ENCODE measurements around the gene DALRD3.

The DALRD3 gene

DNA sequence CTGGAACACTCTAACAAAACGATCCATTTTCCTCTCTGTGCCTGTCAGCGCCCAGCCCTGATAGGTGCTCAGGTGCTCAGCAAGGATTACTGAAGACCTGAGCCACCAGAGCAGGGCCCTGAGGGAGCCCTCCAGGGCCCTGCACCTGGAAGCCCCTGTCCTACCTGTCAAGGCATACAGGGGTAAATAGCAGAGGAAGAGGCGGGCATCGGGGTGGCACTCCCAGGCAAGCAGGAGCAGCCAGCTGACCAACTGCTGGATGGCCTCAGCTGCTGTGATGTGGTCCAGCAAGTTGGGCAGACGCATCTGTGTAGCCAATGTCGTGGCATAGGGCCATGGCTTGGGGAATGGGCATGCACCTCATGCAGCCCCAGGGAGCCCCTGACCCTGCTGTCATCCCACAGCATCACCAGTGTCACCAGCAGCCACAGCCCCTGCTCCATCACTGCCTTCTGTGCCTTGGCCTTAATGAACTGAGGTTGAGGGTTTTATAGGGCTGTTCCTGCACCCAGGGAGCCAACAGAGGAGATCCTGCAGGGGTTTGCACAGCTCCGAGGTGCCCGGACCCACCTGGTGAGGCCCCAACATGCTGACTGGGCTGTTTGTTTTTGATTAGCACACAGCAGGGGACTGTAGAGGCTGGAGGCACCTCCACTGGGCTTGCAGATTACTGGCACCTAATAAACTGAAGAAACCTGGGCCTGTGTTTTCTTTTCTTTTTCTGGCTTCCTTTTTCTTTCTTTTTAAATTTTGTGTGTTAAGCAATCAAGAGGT is 19.1 kb downstream of the DALRD3 start:
- Histone ChIP-seq H3K9ac (ENCODE audit: low read length) (no peak overlapping the region), H3K4me1 (ENCODE audit: insufficient read depth, low read length) (no peaks in the 10 kb centered on the region), H3K36me3 (ENCODE audit: insufficient read depth, low read length) (no peaks in the 10 kb centered on the region), H3K27me3 (ENCODE audit: control insufficient read depth in 1 of 2, insufficient read depth in 2 of 2, low read length in 2 of 2) (no peaks in the 10 kb centered on the region), H3K27ac (ENCODE audit: low read depth, low read length) (no peak overlapping the region), H3K9me3 (ENCODE audit: low read length) (no peaks in the 10 kb centered on the region), H3K4me3 (ENCODE audit: low read depth in 1 of 2, low read length in 2 of 2) (no peak overlapping the region)

DNA sequence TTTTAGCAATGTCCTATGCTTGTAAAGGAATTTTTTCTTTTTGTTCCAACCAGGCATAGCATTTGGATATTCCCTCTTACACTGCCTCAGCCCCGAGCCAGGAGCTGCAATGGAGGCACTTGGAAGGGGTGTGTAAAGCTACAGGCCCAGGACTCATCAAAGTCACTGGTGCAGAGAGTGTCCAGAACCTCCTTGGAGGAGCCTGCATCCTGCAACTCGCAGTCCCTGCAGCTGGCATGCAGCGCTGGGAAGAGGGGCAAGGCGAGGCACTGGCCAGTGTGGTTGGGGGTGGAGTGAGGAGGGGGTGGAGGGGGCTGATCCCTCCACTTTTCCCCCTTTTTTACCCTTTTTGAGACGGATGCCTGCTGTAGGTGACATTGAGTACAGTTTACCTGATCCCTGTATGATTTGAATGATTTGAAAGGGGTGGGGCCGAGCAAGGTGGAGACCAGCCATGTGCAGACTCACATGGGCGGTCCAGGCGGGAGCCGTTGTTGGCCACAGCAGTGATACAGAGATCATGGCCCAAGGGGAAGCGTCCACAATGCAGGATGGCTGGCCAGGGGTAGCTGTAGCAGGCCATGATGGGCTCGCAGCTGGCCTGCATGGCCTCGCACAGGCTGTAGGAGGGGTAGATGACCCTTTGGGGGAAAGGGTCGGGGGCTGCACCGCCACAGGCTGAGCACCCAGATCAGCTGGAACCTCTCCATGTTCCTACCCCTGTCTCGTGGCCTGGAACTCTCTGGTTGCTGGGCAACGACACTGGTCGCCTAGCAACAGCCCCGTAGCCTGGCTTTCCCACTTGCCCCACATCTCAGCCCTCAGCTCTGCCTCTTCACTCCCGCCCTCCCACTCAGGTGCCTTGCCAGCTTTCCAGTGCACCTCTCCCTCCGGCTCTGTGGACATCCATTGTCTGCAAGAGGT is 20.4 kb downstream of the DALRD3 start:
- H3K27me3 ChIP-seq (ENCODE audit: control insufficient read depth in 1 of 2, insufficient read depth in 2 of 2, low read length in 2 of 2) = no peaks in the 10 kb centered on the region
- H3K4me3 ChIP-seq (ENCODE audit: low read depth in 1 of 2, low read length in 2 of 2) = no peak overlapping the region
- no peak overlapping the region for H3K27ac ChIP-seq (ENCODE audit: low read depth, low read length)
- H3K36me3 ChIP-seq (ENCODE audit: insufficient read depth, low read length) = no peaks in the 10 kb centered on the region
- H3K4me1 ChIP-seq (ENCODE audit: insufficient read depth, low read length) = no peaks in the 10 kb centered on the region
- H3K9ac ChIP-seq (ENCODE audit: low read length) = no peak overlapping the region
- H3K9me3 ChIP-seq (ENCODE audit: low read length) = no peaks in the 10 kb centered on the region

DNA sequence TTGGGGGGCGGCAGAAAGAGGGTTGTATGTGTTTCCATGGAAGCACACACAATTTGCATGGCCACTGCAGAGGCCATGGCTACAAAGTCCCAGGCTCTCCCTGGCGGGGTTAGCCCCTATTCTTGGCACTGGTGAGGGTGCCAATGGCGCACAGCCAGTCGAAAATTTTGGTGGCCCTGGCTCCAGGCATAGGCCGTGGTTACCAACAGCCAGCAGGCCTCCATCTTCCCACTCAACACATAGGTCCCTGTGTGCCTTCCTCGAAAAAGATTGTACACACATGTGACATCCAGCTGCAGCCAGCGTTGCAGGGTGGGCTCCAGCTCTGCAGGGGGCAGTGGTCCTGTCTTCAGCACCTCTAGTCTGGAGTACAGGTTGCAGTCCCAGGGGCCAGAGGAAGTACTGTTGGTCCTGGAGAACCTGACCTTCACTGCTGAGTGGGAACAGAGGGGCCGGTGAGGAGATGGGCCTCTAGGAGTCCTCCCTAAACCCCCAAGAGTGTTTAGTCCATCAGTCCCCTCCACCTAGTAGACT is 21.2 kb downstream of the DALRD3 start:
- Histone ChIP-seq H3K4me1 (ENCODE audit: insufficient read depth, low read length) (no peaks in the 10 kb centered on the region), H3K27me3 (ENCODE audit: control insufficient read depth in 1 of 2, insufficient read depth in 2 of 2, low read length in 2 of 2) (no peaks in the 10 kb centered on the region), H3K9ac (ENCODE audit: low read length) (no peak overlapping the region), H3K27ac (ENCODE audit: low read depth, low read length) (no peak overlapping the region), H3K36me3 (ENCODE audit: insufficient read depth, low read length) (no peaks in the 10 kb centered on the region), H3K9me3 (ENCODE audit: low read length) (no peaks in the 10 kb centered on the region), H3K4me3 (ENCODE audit: low read depth in 1 of 2, low read length in 2 of 2) (no peak overlapping the region)

DNA sequence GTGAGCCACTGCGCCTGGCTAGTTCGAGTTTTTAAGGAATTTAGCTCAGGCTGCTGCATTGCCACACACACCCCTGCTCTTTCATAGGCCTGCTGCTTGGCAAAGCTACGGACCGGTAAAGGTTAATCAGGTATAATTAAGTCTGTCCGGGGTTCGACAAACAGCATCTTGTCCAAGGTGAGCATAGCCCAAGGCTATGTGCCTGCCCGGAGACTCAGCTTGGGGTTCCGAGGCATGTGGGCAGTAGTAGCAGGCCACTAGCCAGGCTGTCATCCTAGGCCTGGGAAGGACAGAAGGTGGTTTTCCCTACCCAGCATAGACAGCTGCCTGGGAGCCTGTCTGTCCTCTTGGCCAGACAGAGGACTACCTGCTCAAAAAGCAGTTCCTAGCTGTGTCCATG is 21.7 kb downstream of the DALRD3 start:
- H3K4me1 ChIP-seq (ENCODE audit: insufficient read depth, low read length) = peaks cover 2% of the 10 kb centered on the region
- no peak overlapping the region for H3K4me3 ChIP-seq (ENCODE audit: low read depth in 1 of 2, low read length in 2 of 2)
- H3K36me3 ChIP-seq (ENCODE audit: insufficient read depth, low read length) = no peaks in the 10 kb centered on the region
- no peaks in the 10 kb centered on the region for H3K9me3 ChIP-seq (ENCODE audit: low read length)
- no peak overlapping the region for H3K27ac ChIP-seq (ENCODE audit: low read depth, low read length)
- no peak overlapping the region for H3K9ac ChIP-seq (ENCODE audit: low read length)
- H3K27me3 ChIP-seq (ENCODE audit: control insufficient read depth in 1 of 2, insufficient read depth in 2 of 2, low read length in 2 of 2) = no peaks in the 10 kb centered on the region

- H3K9me3 ChIP-seq (ENCODE audit: low read length) = no peaks in the 10 kb centered on the region
- peaks cover 18% of the 10 kb centered on the region for H3K4me1 ChIP-seq (ENCODE audit: insufficient read depth, low read length)
- no peak overlapping the region for H3K27ac ChIP-seq (ENCODE audit: low read depth, low read length)
- H3K27me3 ChIP-seq (ENCODE audit: control insufficient read depth in 1 of 2, insufficient read depth in 2 of 2, low read length in 2 of 2) = no peaks in the 10 kb centered on the region
- H3K36me3 ChIP-seq (ENCODE audit: insufficient read depth, low read length) = no peaks in the 10 kb centered on the region
- H3K4me3 ChIP-seq (ENCODE audit: low read depth in 1 of 2, low read length in 2 of 2) = no peak overlapping the region
- no peak overlapping the region for H3K9ac ChIP-seq (ENCODE audit: low read length)
Observed at GRCh38 chr3:48993834-48994233, 24.5 kb downstream of the DALRD3 start.

DNA sequence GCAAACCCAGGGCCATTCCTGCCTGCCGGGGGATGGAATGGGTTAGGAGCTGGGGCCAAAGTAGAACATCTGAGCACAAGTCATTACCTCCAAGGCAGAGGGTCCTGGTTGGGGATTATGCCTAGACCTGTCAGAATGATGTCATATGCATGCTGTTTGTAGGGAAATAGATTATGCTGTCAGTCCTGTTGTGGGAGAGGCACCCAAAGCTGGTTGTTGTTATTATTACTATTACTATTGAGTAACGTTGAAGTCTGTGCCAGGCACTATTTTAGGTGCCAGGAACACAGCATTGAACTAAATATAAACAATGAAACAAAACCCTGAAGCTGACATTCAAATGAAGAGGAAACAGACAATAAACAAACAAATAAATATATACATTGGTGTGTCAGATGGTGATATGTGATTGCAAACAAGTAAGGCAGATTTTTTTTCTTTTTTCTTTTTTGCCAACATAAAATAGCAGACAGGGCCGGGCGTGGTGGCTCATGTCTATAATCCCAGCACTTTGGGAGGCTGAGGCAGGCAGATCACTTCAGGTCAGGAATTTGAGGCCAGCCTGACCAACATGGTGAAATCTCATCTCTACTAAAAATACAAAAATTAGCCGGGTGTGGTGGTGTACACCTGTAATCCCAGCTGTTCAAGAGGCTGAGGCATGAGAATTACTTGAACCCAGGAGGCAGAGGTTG is 26.4 kb downstream of the DALRD3 start:
- Histone ChIP-seq H3K4me3 (ENCODE audit: low read depth in 1 of 2, low read length in 2 of 2) (peak overlapping the region in 1 of 2 donors; percentile 63), H3K27ac (ENCODE audit: low read depth, low read length) (no peak overlapping the region)

DNA sequence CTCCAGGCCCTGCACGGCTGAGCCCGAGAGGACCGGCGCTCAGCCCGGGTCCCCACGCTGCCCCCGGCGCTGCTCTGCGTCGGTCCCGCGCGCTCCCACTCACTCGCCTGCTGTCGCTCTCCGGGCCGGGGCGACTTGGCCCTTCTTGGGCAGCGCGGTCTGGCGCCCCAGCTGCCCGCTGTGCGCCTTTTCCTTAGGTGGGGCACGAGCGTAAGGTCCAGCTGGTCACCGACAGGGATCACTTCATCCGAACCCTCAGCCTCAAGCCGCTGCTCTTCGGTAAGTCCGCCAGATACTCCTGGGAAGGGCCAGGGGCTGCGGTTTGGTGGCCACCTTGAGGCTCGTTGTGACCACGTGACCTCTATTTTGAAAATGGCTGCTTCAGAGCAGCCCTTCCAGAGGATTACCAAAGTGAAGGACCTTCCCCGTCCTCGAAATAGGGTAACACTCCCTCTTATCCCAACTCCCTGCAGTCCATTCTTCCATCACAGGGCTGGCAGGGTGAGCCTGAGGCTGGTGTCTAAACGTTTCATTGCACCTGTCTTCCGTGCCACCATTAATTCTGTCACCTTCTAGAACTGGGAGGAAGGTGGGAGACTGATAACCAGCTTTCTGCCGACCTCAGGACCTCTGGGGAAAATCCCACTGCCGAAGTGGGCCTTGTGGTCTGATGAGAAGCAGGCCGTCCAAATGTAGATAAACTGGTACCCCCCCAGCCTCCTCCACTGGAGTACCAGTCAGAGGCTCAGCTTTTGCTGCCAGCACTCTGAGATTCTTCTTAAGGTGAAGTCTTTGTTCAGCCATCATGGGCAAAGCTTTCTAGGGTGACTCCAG is 27.5 kb downstream of the DALRD3 start:
- Histone ChIP-seq H3K4me3 (ENCODE audit: low read depth in 1 of 2, low read length in 2 of 2) (peak overlapping the region; percentile 63 to 94), H3K27me3 (ENCODE audit: control insufficient read depth in 1 of 2, insufficient read depth in 2 of 2, low read length in 2 of 2) (no peaks in the 10 kb centered on the region), H3K36me3 (ENCODE audit: insufficient read depth, low read length) (peaks cover 7% of the 10 kb centered on the region), H3K27ac (ENCODE audit: low read depth, low read length) (peak overlapping the region; percentile 97), H3K9ac (ENCODE audit: low read length) (peak overlapping the region; percentile 53), H3K9me3 (ENCODE audit: low read length) (no peaks in the 10 kb centered on the region), H3K4me1 (ENCODE audit: insufficient read depth, low read length) (peaks cover 18% of the 10 kb centered on the region)

More for the DNA sequence above, 26.4 kb downstream of the DALRD3 start:
- Histone ChIP-seq H3K36me3 (ENCODE audit: insufficient read depth, low read length) (no peaks in the 10 kb centered on the region), H3K9ac (ENCODE audit: low read length) (no peak overlapping the region), H3K9me3 (ENCODE audit: low read length) (no peaks in the 10 kb centered on the region), H3K27me3 (ENCODE audit: control insufficient read depth in 1 of 2, insufficient read depth in 2 of 2, low read length in 2 of 2) (no peaks in the 10 kb centered on the region), H3K4me1 (ENCODE audit: insufficient read depth, low read length) (peaks cover 18% of the 10 kb centered on the region)

DNA sequence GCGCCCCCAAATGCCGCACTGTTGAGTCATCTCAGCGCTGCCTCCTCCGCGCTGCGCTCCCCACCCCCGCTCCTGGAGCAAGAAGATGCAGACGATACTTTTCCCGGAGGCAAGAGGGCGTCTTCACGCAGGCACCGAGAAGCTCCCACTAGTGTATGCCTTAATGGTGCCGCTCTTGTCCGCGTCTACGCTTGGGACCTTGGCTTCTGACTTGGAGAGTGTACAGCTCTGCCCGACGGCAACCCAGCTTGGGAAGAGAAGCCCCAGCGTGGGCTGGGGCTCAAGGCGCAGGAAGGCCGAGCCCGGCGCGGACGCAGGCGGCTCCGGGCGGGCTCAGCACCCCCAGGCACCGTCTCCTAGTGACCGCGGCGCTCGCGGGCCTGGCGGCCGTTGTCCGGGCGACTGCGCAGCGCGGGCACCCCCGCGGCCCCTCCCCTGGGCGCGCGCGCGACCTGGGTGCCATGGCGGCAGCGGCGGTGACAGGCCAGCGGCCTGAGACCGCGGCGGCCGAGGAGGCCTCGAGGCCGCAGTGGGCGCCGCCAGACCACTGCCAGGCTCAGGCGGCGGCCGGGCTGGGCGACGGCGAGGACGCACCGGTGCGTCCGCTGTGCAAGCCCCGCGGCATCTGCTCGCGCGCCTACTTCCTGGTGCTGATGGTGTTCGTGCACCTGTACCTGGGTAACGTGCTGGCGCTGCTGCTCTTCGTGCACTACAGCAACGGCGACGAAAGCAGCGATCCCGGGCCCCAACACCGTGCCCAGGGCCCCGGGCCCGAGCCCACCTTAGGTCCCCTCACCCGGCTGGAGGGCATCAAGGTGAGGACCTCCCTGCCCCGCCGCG is 28.4 kb downstream of the DALRD3 start, which contains the start of gene P4HTM:
P4HTM (plus strand) TSS at position 446 of the 840 bp plus-strand sequence; CDS start at position 462, 16 bp downstream.
- Histone ChIP-seq H3K36me3 (ENCODE audit: insufficient read depth, low read length) (peaks cover 15% of the 10 kb centered on the region), H3K9me3 (ENCODE audit: low read length) (no peaks in the 10 kb centered on the region), H3K4me1 (ENCODE audit: insufficient read depth, low read length) (peaks cover 18% of the 10 kb centered on the region), H3K9ac (ENCODE audit: low read length) (peak within 1 kb of the TSS; percentile 97), H3K27me3 (ENCODE audit: control insufficient read depth in 1 of 2, insufficient read depth in 2 of 2, low read length in 2 of 2) (no peaks in the 10 kb centered on the region), H3K27ac (ENCODE audit: low read depth, low read length) (peak within 1 kb of the TSS; percentile 97), H3K4me3 (ENCODE audit: low read depth in 1 of 2, low read length in 2 of 2) (peak within 1 kb of the TSS; percentile 63 to 94)

DNA sequence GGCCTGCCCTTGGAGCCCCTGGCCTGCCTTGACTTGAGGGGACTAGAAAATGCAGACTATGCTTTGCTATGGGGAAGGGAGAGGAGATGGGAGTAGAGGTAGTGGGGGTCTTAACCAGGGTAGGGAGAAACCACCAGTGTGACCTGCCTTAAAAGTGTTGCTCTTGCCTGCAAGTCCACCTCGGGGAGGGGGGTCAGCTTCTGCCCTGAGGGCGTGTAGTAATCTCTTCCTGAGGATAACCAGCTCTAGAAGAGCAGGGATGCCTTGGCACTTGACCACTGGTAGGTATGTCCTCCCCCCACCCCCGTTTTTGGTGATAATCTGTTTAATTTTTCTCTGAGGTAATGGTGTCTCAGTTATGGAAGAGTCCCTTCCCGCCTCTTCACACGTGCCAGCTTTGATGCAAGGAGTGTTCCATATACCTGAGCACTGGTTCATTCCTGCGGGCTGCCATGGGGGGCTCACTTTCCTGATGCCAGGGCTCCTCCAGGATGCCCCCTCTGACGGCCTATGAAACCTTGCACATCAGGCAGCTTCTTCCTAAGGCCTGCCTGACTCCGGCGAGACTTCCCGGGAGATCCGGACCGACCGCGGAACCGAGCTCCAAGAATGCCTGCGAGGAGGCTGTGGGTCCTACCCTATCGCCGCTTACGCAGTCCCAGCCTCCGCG is 29.1 kb downstream of the DALRD3 start:
- Histone ChIP-seq H3K27ac (ENCODE audit: low read depth, low read length) (peak overlapping the region; percentile 97), H3K9me3 (ENCODE audit: low read length) (no peaks in the 10 kb centered on the region), H3K4me3 (ENCODE audit: low read depth in 1 of 2, low read length in 2 of 2) (peak overlapping the region; percentile 63 to 94), H3K27me3 (ENCODE audit: control insufficient read depth in 1 of 2, insufficient read depth in 2 of 2, low read length in 2 of 2) (no peaks in the 10 kb centered on the region), H3K4me1 (ENCODE audit: insufficient read depth, low read length) (peaks cover 18% of the 10 kb centered on the region), H3K36me3 (ENCODE audit: insufficient read depth, low read length) (peaks cover 23% of the 10 kb centered on the region), H3K9ac (ENCODE audit: low read length) (peak overlapping the region; percentile 97)

Measured in muscle layer of colon (tissue), 2 donors.